HG02870 (cell line): ENCODE data around the gene ZMYM3.

Source experiments
- ATAC-seq: cut with Tn5 transposase; IDR thresholded peaks from one replicate; pipeline ENCODE4 v1.9.1; 2021; ENCODE audit warnings: mild to moderate bottlenecking, moderate library complexity; ENCODE audit not compliant: unreplicated experiment

ZMYM3 gene

GRCh38 chrX:71253253-71254091 lies 468 bp downstream of the ZMYM3 start:
- no peak for ATAC-seq

GRCh38 chrX:71252221-71252620 lies 1.7 kb downstream of the ZMYM3 start:
- ATAC-seq: no peak

GRCh38 chrX:71251466-71251973 lies 2.4 kb downstream of the ZMYM3 start:
- ATAC-seq: no peak

GRCh38 chrX:71250841-71251240 lies 3.1 kb downstream of the ZMYM3 start:
- no peak for ATAC-seq

- no peak for ATAC-seq
Measured at GRCh38 chrX:71245159-71245558, 8.8 kb downstream of the ZMYM3 start.

- no peak for ATAC-seq
Measured at GRCh38 chrX:71244359-71245128, 9.4 kb downstream of the ZMYM3 start.

GRCh38 chrX:71241301-71241700 lies 12.6 kb downstream of the ZMYM3 start:
- ATAC-seq: no peak

- no peak for ATAC-seq
Measured at GRCh38 chrX:71239781-71240180, 14.2 kb downstream of the ZMYM3 start.

GRCh38 chrX:71236836-71237235 lies 17.1 kb downstream of the ZMYM3 start:
- ATAC-seq: no peak

GRCh38 chrX:71235482-71235881 lies 18.5 kb downstream of the ZMYM3 start:
- ATAC-seq: no peak

- ATAC-seq: no peak
Measured at GRCh38 chrX:71228063-71228642, 25.8 kb downstream of the ZMYM3 start.

- no peak for ATAC-seq
Measured at GRCh38 chrX:71227370-71228062, 26.4 kb downstream of the ZMYM3 start.

- ATAC-seq: no peak
Measured at GRCh38 chrX:71225676-71226075, 28.3 kb downstream of the ZMYM3 start.

- no peak for ATAC-seq
Measured at GRCh38 chrX:71225009-71225408, 28.9 kb downstream of the ZMYM3 start.

GRCh38 chrX:71224098-71224708 lies 29.7 kb downstream of the ZMYM3 start:
- no peak for ATAC-seq

- ATAC-seq: no peak
Measured at GRCh38 chrX:71222929-71223328, 31.0 kb downstream of the ZMYM3 start, which contains the start of gene GJB1. Gene GJB1, plus strand, starts transcription at chrX:71223224. Its CDS starts 484 bp downstream, at chrX:71223708.

- no peak for ATAC-seq
Measured at GRCh38 chrX:71221145-71221544, 32.8 kb downstream of the ZMYM3 start.

GRCh38 chrX:71217298-71217697 lies 36.6 kb downstream of the ZMYM3 start:
- ATAC-seq: no peak

- no peak for ATAC-seq
Measured at GRCh38 chrX:71216485-71216884, 37.5 kb downstream of the ZMYM3 start.

- no peak for ATAC-seq
Measured at GRCh38 chrX:71215338-71215912, 38.5 kb downstream of the ZMYM3 start.
